Measurements from ENCODE around the gene HNRNPM. TPM values are rescaled to one million over a fixed set of nuclear protein-coding genes. Genes with fewer than 3 reads are reported as not detected.
A peak's percentile ranks its signal among the peaks of the same experiment; 100 is the strongest.
"Not testable (repeated sequence)": the region's sequence is repeated elsewhere in the genome, so short reads cannot be mapped to it uniquely, and the experiment has no call there.

HNRNPM gene
- 100 to 1,000 TPM; 272 to 481 (median 407) TPM for polyA plus RNA-seq (ENCODE audit: insufficient read length in 4 of 4)

DNA sequence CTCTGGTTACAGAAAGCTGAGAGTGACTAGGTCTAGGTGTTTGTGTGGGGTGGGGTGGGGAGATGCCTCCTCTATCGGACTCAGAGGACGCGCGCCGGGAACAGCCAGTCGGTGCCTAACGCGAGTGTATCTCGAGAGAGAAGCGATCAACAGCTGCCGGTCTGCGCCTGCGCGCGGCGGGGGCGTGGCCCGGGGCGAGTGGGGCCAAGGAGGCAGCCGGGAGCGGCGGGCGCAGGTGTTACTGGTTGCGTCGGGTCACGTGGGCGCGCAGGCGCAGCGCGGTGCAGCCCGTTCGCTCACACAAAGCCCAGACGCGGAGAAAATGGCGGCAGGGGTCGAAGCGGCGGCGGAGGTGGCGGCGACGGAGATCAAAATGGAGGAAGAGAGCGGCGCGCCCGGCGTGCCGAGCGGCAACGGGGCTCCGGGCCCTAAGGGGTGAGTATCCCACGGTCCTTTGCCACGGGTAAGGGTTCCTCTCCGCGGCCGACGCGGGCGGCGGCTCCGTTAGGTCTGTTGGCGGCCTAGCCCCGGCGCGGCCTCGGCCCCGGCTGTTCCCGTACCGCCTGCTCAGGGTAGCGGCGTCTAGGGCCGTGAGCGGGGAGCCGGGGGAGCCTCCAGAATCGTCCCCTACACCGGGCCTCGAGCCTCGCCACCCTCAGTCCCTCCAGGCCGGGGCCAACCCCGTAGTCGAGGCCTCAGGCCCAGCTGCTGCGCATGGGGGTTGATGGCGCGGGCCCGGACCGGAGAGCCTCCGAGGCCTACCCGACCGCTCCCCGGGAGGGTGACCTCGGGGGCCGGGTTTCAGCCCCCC lies at the start of gene HNRNPM:
Gene HNRNPM (plus strand): TSS at position 299 of the 811 bp plus-strand sequence. CDS start 24 bp downstream, at position 323.
- peak; percentile 87 to 95 (median 94) for DNase-seq (ENCODE audit: low read depth in 4 of 4, low spot score in 3 of 4)

- no peak for DNase-seq (ENCODE audit: low read depth in 4 of 4, low spot score in 3 of 4)
Measured at GRCh38 chr19:8395621-8396082, 49.1 kb upstream of the HNRNPM start.

DNA sequence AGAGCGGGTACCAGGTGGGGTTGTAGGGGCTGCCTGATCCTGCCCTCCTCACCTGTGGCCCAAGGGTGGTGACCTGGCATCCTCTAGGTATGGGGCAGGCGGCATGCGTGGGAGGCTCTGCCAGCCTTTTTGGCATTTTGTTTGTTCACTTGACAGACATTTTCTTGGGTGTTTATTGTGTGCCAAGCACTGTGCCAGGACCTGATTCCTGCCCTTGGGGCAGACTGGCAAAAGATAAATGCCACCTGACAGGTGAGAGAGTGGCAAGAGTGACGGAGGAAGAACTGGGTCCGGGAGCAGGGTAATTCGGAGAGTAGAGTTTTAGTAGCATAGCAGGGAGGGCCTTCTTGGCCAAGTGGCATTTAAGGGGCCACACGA lies 48.6 kb upstream of the HNRNPM start:
- DNase-seq (ENCODE audit: low read depth in 4 of 4, low spot score in 3 of 4) = no peak

DNA sequence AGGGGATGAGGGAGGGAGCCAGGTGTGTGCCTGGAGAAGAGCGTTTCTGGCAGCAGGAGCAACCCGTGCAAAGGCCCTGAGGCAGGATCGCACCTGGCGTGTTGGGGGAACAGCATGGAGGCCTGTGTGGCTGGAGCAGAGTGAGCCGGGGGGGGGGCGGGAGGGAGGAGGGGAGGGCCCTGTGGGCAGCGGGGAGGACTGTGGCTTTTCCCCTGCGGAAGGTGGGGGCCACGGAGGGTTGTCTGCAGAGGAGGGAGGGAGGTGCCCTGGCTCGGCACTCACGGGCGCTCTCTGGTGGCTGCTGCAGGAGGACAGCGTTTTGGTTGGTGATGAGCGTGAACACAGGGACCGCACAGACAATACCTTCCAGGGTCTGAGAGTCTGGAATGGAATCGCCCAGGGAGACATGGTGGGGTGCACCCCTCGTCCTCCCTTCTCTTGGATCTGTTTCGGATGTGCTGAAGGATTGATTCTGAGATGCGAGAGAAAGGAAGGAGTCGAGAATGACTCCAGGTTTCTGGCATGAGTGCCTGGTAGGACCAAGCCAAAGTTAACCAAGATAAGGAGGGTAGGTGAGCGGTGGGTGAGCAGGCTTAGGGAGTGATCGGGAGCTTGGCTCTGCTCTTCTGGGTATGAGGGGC lies 48.1 kb upstream of the HNRNPM start:
- no peak for DNase-seq (ENCODE audit: low read depth in 4 of 4, low spot score in 3 of 4)

GRCh38 chr19:8397271-8397670 lies 47.5 kb upstream of the HNRNPM start:
- DNase-seq (ENCODE audit: low read depth in 4 of 4, low spot score in 3 of 4) = no peak

GRCh38 chr19:8397746-8398310 lies 46.9 kb upstream of the HNRNPM start:
- DNase-seq (ENCODE audit: low read depth in 4 of 4, low spot score in 3 of 4) = no peak

DNA sequence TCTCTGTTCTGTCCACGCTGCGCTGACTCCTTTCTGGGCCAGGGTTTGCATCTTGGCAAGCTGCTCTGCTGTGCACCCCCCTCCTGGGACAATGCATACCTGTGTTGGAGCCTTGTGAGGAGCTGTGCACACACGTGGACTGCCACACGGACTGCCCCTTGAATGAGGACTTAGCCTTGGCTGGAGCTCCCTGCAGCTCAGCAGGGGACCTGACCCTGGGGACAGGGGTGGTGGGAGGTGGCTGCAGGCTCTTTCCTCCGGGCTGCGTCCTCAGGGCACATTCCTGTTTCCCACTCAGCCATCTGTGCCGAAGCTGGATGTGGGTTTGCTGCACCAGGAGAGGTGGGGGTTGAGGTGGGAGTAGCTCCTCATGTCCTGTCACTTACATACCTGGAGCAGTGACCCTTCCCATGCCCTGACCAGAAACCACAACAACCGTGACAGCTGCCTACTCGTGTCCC lies 46.4 kb upstream of the HNRNPM start:
- peak in 1 of 4 donors; percentile 49 for DNase-seq (ENCODE audit: low read depth in 4 of 4, low spot score in 3 of 4)

GRCh38 chr19:8399681-8400188 lies 45.0 kb upstream of the HNRNPM start:
- DNase-seq (ENCODE audit: low read depth in 4 of 4, low spot score in 3 of 4) = no peak

GRCh38 chr19:8401981-8402411 lies 42.8 kb upstream of the HNRNPM start:
- no peak for DNase-seq (ENCODE audit: low read depth in 4 of 4, low spot score in 3 of 4)

- DNase-seq (ENCODE audit: low read depth in 4 of 4, low spot score in 3 of 4) = no peak
Measured at GRCh38 chr19:8403098-8403819, 41.5 kb upstream of the HNRNPM start.

- DNase-seq (ENCODE audit: low read depth in 4 of 4, low spot score in 3 of 4) = no peak
Measured at GRCh38 chr19:8403820-8404109, 41.0 kb upstream of the HNRNPM start.

GRCh38 chr19:8404391-8405151 lies 40.2 kb upstream of the HNRNPM start:
- no peak for DNase-seq (ENCODE audit: low read depth in 4 of 4, low spot score in 3 of 4)

DNA sequence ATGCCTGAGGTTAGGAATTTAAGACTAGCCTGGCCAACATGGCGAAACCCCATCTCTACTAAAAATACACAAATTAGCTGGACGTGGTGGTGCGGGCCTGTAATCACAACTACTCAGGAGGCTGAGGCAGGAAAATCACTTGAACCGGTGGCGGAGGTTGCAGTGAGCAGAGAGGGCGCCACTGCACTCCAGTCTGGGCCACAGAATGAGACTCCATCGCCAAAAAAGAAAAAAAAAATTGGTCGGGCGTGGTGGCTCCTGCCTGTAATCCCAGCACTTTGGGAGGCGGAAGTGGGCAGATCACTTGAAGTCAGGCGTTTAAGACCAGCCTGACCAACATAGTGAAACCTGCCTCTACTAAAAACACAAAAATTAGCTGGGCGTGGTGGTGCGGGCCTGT lies 34.1 kb upstream of the HNRNPM start:
- DNase-seq (ENCODE audit: low read depth in 4 of 4, low spot score in 3 of 4) = not testable (repeated sequence)

DNA sequence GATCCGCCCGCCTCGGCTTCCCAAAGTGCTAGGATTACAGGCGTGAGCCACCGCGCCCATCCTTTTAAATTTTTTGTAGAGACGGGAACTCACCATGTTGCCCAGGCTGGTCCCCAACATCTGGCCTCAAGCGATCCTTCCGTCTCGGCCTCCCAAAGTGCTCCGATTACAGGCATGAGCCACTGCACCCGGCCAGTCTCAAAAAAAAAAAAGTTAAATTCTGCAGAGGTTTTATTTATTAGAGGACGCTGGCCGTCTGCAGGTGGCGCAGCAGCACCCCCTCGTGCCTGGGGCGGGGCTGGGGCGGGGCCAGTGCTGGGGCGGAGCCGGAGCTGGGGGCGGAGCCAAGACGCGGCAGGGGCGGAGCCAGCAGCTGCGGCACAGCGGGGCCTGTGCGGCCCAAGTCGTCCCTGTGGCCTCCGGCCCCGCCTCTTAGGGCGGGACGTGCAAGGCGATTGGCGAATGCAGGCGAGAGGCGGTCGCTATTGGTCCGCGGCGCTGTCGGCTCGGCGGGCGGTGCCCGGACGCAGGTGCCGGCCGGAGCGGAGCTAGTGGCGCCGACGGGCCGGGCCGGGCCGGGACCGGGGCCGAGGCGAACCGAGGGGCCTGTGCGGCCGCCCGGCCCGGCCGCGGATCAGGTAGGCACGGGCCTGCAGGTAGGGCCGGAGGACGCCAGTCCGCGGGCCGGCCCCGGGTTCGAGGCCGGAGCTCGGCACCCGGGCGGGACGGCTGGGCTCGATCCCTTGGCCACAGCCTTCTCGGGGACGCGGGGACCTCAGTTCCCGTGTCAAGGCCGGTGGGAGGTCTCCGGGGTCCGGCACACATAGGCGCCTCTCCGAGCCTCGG lies 31.8 kb upstream of the HNRNPM start, which contains the start of gene MARCHF2:
Gene MARCHF2 (plus strand): TSS at position 523 of the 846 bp plus-strand sequence. CDS start 8,536 bp downstream, outside the sequence.
- DNase-seq (ENCODE audit: low read depth in 4 of 4, low spot score in 3 of 4) = peak; percentile 85 to 93 (median 92)

- DNase-seq (ENCODE audit: low read depth in 4 of 4, low spot score in 3 of 4) = no peak
Measured at GRCh38 chr19:8413629-8413995, 31.2 kb upstream of the HNRNPM start.

- DNase-seq (ENCODE audit: low read depth in 4 of 4, low spot score in 3 of 4) = no peak
Measured at GRCh38 chr19:8416796-8417195, 28.0 kb upstream of the HNRNPM start.

- DNase-seq (ENCODE audit: low read depth in 4 of 4, low spot score in 3 of 4) = no peak
Measured at GRCh38 chr19:8421484-8422461, 23.0 kb upstream of the HNRNPM start.

DNA sequence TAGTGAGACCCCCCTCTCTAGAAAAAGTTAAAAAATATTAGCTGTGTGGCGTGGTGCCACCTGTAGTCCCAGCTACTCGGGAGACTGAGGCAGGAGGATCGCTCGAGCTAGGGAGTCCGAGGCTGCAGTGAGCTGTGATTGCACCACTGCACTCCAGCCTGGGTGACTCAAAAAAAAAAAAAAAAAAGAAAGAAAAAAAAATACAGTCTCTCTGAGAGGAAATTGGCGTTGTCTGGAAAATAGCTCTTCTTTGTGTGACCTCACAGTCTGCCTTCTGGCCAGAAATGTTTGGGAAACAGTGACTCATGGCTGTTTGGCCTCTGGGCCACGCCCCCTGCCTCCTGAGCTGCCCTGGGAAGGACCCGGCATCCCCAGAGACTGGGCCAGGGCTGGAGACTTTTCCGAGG lies 21.0 kb upstream of the HNRNPM start:
- DNase-seq (ENCODE audit: low read depth in 4 of 4, low spot score in 3 of 4) = no peak
